ENCODE measurements around the gene EXOC8.

Gene EXOC8

GRCh38 chr1:231318015-231318355, 19.7 kb downstream of the EXOC8 start:
- no peak overlapping the region for H3K4me3 Mint-ChIP-seq
- H3K27ac Mint-ChIP-seq: no peak overlapping the region
- H3K36me3 Mint-ChIP-seq (ENCODE audit: low read depth): no peaks in the 10 kb centered on the region
- no peaks in the 10 kb centered on the region for H3K9me3 Mint-ChIP-seq
- H3K4me1 Mint-ChIP-seq (ENCODE audit: low read depth): peaks cover 5% of the 10 kb centered on the region
- peaks cover 4% of the 10 kb centered on the region for H3K27me3 Mint-ChIP-seq
- intact Hi-C loops (cut with micrococcal nuclease): loop anchor here (5.0 kb wide), 1 partner anchor 284 kb away; no protein-coding TSS in a partner anchor

DNA sequence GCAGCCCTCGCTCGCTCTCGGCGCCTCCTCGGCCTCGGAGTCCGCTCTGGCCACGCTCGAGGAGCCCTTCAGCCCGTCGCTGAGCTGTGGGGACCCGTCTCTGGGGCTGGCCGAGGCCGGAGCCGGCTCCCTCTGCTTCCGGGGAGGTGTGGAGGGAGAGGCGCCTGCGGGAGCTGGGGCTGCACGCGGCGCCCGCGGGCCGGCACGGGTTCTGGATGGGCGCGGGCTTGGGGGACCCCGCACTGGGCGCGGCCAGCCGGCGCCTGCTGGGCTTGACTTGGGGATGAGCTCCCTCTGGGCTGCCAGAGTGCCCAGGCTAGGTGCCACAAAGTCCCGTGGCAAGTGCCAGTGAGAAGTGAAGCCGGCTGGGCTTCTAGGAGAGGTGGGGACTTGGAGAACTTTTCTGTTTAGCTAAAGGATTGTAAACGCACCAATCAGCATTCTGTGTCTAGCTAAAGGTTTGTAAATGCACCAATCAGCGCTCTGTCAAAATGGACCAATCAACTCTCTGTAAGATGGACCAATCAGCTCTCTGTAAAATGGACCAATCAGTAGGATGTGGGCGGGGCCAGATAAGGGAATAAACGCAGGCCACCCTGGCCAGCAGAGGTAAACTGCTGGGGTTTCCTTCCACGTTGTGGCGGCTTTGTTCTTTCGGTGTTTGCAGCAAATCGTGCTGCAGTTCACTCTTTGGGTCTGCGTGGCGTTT, 20.2 kb downstream of the EXOC8 start:
- Mint-ChIP-seq H3K27me3 (peaks cover 4% of the 10 kb centered on the region), H3K4me1 (ENCODE audit: low read depth) (peaks cover 5% of the 10 kb centered on the region), H3K9me3 (no peaks in the 10 kb centered on the region), H3K27ac (no peak overlapping the region), H3K4me3 (no peak overlapping the region), H3K36me3 (ENCODE audit: low read depth) (no peaks in the 10 kb centered on the region)
- intact Hi-C loops (cut with micrococcal nuclease): loop anchor here (5.0 kb wide), 1 partner anchor 285 kb away; no protein-coding TSS in a partner anchor

DNA sequence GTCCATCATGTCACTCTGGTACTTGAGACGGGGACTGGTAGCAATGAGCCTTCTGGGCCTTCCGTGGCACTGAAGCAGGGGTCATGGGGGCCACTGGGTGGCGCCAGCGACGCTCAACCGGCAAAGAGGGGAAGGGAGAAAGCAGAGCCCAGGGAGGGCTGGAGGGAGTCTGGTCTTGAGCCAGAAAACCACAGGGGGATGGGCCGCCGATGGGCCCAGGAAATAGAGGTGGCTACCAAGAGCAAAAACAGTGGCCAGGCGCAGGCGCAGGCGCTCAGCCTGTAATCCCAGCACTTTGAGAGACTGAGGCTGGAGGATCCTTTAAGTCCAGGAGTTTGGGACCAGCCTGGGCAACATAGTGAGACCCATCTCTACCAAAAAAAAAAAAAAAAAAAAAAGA, 21.8 kb downstream of the EXOC8 start:
- H3K36me3 Mint-ChIP-seq (ENCODE audit: low read depth): no peaks in the 10 kb centered on the region
- no peak overlapping the region for H3K27ac Mint-ChIP-seq
- peaks cover 4% of the 10 kb centered on the region for H3K27me3 Mint-ChIP-seq
- intact Hi-C loops (cut with micrococcal nuclease): loop anchor here (5.0 kb wide), 1 partner anchor 286 kb away; no protein-coding TSS in a partner anchor
- peaks cover 5% of the 10 kb centered on the region for H3K4me1 Mint-ChIP-seq (ENCODE audit: low read depth)
- no peak overlapping the region for H3K4me3 Mint-ChIP-seq
- H3K9me3 Mint-ChIP-seq: no peaks in the 10 kb centered on the region

GRCh38 chr1:231313661-231314060, 24.0 kb downstream of the EXOC8 start:
- intact Hi-C loops (cut with micrococcal nuclease): no loop called here
- Mint-ChIP-seq H3K9me3 (no peaks in the 10 kb centered on the region), H3K4me3 (no peak overlapping the region), H3K4me1 (ENCODE audit: low read depth) (peaks cover 5% of the 10 kb centered on the region), H3K27me3 (peaks cover 4% of the 10 kb centered on the region), H3K36me3 (ENCODE audit: low read depth) (no peaks in the 10 kb centered on the region), H3K27ac (no peak overlapping the region)

- no peaks in the 10 kb centered on the region for H3K9me3 Mint-ChIP-seq
- no peak overlapping the region for H3K27ac Mint-ChIP-seq
- H3K4me3 Mint-ChIP-seq: no peak overlapping the region
- H3K36me3 Mint-ChIP-seq (ENCODE audit: low read depth): no peaks in the 10 kb centered on the region
- H3K4me1 Mint-ChIP-seq (ENCODE audit: low read depth): peaks cover 5% of the 10 kb centered on the region
- peaks cover 4% of the 10 kb centered on the region for H3K27me3 Mint-ChIP-seq
- intact Hi-C loops (cut with micrococcal nuclease): no loop called here
Observed at GRCh38 chr1:231312432-231312788, 25.2 kb downstream of the EXOC8 start.

GRCh38 chr1:231311720-231312431, 25.8 kb downstream of the EXOC8 start:
- H3K4me3 Mint-ChIP-seq: no peak overlapping the region
- no peaks in the 10 kb centered on the region for H3K36me3 Mint-ChIP-seq (ENCODE audit: low read depth)
- intact Hi-C loops (cut with micrococcal nuclease): no loop called here
- H3K9me3 Mint-ChIP-seq: no peaks in the 10 kb centered on the region
- H3K27me3 Mint-ChIP-seq: peaks cover 4% of the 10 kb centered on the region
- peaks cover 5% of the 10 kb centered on the region for H3K4me1 Mint-ChIP-seq (ENCODE audit: low read depth)
- no peak overlapping the region for H3K27ac Mint-ChIP-seq

DNA sequence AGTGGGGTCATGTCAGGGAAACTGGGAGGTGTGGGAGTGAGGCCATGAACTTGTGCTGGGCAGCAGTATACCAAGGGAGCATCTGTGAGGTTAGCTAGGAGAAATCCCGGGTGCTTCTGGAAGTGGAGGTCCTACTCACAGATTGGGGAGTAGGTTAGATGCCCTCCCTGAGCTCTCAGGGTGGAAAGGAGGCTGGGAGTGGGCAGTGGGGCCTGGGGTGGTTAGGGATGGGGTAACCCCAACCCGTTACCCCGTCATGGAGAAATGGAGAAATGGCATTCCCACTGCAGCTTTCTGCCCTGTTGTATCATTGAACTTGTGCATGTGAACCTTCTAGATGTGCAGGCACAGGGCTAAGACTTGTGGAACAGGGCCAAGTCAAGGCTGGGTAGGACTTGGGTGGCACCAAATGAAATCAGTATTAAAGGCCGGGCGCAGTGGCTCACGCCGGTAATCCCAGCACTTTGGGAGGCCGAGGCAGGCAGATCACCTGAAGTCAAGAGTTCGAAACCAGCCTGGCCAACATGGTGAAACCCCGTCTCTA, 27.2 kb downstream of the EXOC8 start:
- H3K36me3 Mint-ChIP-seq (ENCODE audit: low read depth): no peaks in the 10 kb centered on the region
- H3K4me1 Mint-ChIP-seq (ENCODE audit: low read depth): no peaks in the 10 kb centered on the region
- H3K27me3 Mint-ChIP-seq: peaks cover 1% of the 10 kb centered on the region
- H3K4me3 Mint-ChIP-seq: no peak overlapping the region
- no peak overlapping the region for H3K27ac Mint-ChIP-seq
- intact Hi-C loops (cut with micrococcal nuclease): no loop called here
- no peaks in the 10 kb centered on the region for H3K9me3 Mint-ChIP-seq

DNA sequence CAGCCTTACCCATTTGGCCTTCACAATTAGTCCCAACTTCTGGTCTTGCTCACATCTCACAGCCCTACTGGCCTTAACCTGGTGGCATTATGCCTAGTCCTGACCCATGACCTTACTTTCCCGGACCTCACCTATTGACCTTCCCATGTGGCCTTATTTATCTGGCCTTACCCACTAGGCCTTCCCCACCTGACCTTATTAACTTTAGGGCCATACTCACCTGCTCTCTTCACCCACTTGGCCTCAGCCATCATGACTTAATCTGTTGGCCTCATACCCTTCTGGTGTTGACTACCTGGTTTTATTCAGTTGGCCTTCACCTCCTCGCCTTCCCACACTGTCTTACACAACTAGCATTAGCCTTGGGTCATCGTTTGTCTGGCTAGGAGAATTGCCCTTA, 35.7 kb downstream of the EXOC8 start:
- Mint-ChIP-seq H3K27ac (no peak overlapping the region), H3K4me3 (no peak overlapping the region), H3K4me1 (ENCODE audit: low read depth) (no peaks in the 10 kb centered on the region), H3K36me3 (ENCODE audit: low read depth) (no peaks in the 10 kb centered on the region), H3K27me3 (no peaks in the 10 kb centered on the region), H3K9me3 (no peaks in the 10 kb centered on the region)
- intact Hi-C loops (cut with micrococcal nuclease): no loop called here

- Mint-ChIP-seq H3K27ac (no peak overlapping the region), H3K27me3 (no peaks in the 10 kb centered on the region), H3K9me3 (no peaks in the 10 kb centered on the region), H3K36me3 (ENCODE audit: low read depth) (no peaks in the 10 kb centered on the region), H3K4me3 (no peak overlapping the region), H3K4me1 (ENCODE audit: low read depth) (no peaks in the 10 kb centered on the region)
- intact Hi-C loops (cut with micrococcal nuclease): no loop called here
Observed at GRCh38 chr1:231295938-231296337, 41.7 kb downstream of the EXOC8 start.

DNA sequence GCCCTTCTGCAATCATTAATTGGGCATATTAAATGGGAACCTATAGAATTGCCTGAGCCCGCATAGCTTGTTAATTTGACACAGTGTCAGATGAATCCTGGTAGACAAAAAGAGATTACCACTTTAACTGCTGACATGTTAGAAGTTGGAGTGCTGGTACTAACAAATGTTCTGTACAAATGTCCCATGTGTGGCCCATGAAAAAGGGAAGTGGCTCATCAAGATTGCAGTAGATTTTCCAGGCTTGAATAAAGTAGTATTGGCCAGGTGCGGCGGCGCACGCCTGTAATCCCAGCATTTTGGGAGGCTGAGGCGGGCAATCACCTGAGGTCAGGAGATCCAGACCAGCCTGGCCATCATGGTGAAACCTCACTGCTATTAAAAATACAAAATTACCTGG, 51.0 kb downstream of the EXOC8 start:
- H3K27ac Mint-ChIP-seq: no peak overlapping the region
- no peaks in the 10 kb centered on the region for H3K27me3 Mint-ChIP-seq
- no peaks in the 10 kb centered on the region for H3K9me3 Mint-ChIP-seq
- intact Hi-C loops (cut with micrococcal nuclease): no loop called here
- no peak overlapping the region for H3K4me3 Mint-ChIP-seq
- no peaks in the 10 kb centered on the region for H3K4me1 Mint-ChIP-seq (ENCODE audit: low read depth)
- H3K36me3 Mint-ChIP-seq (ENCODE audit: low read depth): no peaks in the 10 kb centered on the region

DNA sequence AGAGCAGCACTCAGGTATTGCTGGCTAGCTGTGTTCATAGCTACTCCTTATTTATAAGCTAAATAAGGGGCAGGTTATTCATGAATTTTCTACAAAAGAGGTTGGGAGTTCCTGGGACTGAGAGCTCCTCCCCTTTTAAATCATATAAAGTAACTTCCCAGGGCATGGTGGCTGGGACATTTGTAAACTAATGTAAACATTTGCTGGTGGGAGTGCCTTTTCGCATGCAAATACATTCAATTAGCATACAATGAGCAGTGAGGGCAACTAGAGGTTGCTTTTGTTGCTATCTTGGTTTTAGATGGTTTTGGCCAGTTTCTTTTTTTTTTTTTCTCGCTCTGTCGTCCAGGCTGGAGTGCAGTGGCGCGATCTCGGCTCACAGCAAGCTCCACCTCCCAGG, 53.2 kb downstream of the EXOC8 start:
- Mint-ChIP-seq H3K4me1 (ENCODE audit: low read depth) (no peaks in the 10 kb centered on the region), H3K36me3 (ENCODE audit: low read depth) (no peaks in the 10 kb centered on the region), H3K27ac (no peak overlapping the region), H3K27me3 (no peaks in the 10 kb centered on the region), H3K4me3 (no peak overlapping the region), H3K9me3 (no peaks in the 10 kb centered on the region)
- intact Hi-C loops (cut with micrococcal nuclease): no loop called here
